Left lung (tissue), 10 donors: Measurements from ENCODE around the gene ACRBP. TPM values are rescaled to one million over a fixed set of nuclear protein-coding genes. Genes with fewer than 3 reads are reported as not detected.

ENCODE experiments used
- ATAC-seq: fragments of 200-7000 bp; cut with Tn5 transposase; one replicate; pipeline ENCODE4 v1.9.1; 2020; ENCODE audit warnings: moderate library complexity
- DNase-seq, 4 donors: peaks; one replicate each; pipeline ENCODE4 v3.0.0-alpha.2; 2013 to 2020
- H3K27ac ChIP-seq, 2 donors: fragments of 200-600 bp; sonication (generic) in 1 of 2; one replicate each; pipeline versions ENCODE4 v1.5.0 to v1.8.0; 2020 to 2021
- H3K27me3 ChIP-seq, 2 donors: fragments of 200-600 bp; sonication (generic) in 1 of 2; one replicate each; pipeline versions ENCODE4 v1.5.0 to v1.8.0; 2020 to 2021
- H3K36me3 ChIP-seq, 2 donors: fragments of 200-600 bp; sonication (generic) in 1 of 2; one replicate each; pipeline versions ENCODE4 v1.5.0 to v1.8.0; 2020 to 2021
- H3K4me1 ChIP-seq, 2 donors: fragments of 200-600 bp; one replicate each; pipeline ENCODE4 v1.8.0; 2021
- H3K4me3 ChIP-seq, 2 donors: fragments of 200-600 bp; sonication (generic) in 1 of 2; one replicate each; pipeline versions ENCODE4 v1.5.0 to v1.8.0; 2020 to 2021; ENCODE audit warnings: mild to moderate bottlenecking in 1 of 2
- H3K9me3 ChIP-seq, 2 donors: fragments of 200-600 bp; sonication (generic) in 1 of 2; one replicate each; pipeline versions ENCODE4 v1.5.0 to v1.8.0; 2020 to 2021
- intact Hi-C, 2 donors: fragments of 100-400 bp; cut with DNase I; formaldehyde crosslinking; loops; one replicate each; pipeline versions ENCODE4 v1.11.2 to v1.14.2; 2022
- polyA plus RNA-seq, 6 donors: library from polyadenylated mRNA; unstranded; fragments of 120-200 nt; gene quantifications; one replicate each; pipeline ENCODE4 v1.2.1, GENCODE V29; 2013; ENCODE audit not compliant: insufficient read length in 6 of 6
- total RNA-seq, 2 donors: library from RNA; stranded (reverse); fragmentation: NEBNext Ultra II Directional; extraction: Animal tissue kit (Norgen Biotek cat#: 25700); gene quantifications; one replicate each; pipeline ENCODE4 v1.2.1, GENCODE V29; 2021
- TF ChIP-seq, protein P1 (sequence below), 2 donors: fragments of 200-600 bp; sonication (generic) in 1 of 2; IDR thresholded peaks; one replicate each; pipeline versions ENCODE4 v1.5.0 to v1.8.0; 2021; ENCODE audit warnings: antibody characterized with exemption in 2 of 2
- donor health status: DM: no; HTN: yes; CAD: no.
- donor health status: DM: no; HTN: no; CAD: no.

The ACRBP gene
- total and polyA plus RNA-seq, 8 donors = 4.9 to 8.2 (median 6.4) TPM

DNA sequence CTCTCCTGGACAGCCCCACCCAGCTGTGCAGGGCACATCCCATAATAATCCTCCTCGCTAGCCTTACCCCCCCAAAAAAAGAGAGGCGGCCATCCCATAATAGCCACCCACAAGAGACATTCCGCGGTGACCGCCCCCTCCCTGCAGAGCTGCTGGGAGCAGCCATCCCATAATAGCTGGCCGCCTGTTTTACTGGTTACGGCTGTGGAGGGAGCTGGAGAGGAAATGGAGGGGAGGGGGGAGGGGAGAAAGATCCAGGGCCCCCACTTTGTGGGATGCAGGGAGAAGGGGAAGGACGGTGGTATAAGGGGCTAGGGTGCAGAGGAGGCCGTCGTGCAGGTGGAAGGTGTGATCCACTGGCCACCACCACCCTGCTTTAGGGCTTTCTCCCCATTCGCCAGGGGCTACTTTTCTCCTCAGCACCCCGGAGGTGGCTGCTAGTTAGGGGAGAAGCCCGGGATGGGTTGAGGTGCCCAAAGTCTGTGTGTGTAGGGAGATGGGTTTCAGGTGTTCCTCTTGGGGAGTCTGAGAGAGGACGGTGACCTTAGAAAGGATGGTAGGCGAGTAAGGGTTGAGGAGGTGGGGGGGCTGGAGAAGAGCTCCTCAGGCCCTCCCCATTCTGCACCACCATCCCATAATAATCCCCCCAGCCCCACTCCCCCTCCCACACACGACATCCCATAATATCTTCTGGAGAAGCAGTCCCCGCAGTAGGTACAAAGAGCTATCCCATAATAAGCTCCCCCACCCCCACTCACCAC is 34.0 kb downstream of the ACRBP start:
- H3K4me1 ChIP-seq = peaks cover 9 to 29% of the 10 kb centered on the region in 2 donors
- H3K9me3 ChIP-seq = no peaks in the 10 kb centered on the region
- TF ChIP-seq, protein P1, sequence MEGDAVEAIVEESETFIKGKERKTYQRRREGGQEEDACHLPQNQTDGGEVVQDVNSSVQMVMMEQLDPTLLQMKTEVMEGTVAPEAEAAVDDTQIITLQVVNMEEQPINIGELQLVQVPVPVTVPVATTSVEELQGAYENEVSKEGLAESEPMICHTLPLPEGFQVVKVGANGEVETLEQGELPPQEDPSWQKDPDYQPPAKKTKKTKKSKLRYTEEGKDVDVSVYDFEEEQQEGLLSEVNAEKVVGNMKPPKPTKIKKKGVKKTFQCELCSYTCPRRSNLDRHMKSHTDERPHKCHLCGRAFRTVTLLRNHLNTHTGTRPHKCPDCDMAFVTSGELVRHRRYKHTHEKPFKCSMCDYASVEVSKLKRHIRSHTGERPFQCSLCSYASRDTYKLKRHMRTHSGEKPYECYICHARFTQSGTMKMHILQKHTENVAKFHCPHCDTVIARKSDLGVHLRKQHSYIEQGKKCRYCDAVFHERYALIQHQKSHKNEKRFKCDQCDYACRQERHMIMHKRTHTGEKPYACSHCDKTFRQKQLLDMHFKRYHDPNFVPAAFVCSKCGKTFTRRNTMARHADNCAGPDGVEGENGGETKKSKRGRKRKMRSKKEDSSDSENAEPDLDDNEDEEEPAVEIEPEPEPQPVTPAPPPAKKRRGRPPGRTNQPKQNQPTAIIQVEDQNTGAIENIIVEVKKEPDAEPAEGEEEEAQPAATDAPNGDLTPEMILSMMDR (IDR thresholded peaks at IDR 0.05) = no peak
- H3K27me3 ChIP-seq = no peaks in the 10 kb centered on the region
- peak; percentile 48 for ATAC-seq
- intact Hi-C loops = loop anchor here in 1 of 2 donors (10.0 kb wide), 1 partner anchor 82 kb away; no protein-coding TSS in a partner anchor
- H3K36me3 ChIP-seq = no peaks in the 10 kb centered on the region
- peak; percentile 81 to 92 (median 85) for DNase-seq
- H3K4me3 ChIP-seq = no peak overlapping the region
- H3K27ac ChIP-seq = peak overlapping the region; percentile 71 to 83

DNA sequence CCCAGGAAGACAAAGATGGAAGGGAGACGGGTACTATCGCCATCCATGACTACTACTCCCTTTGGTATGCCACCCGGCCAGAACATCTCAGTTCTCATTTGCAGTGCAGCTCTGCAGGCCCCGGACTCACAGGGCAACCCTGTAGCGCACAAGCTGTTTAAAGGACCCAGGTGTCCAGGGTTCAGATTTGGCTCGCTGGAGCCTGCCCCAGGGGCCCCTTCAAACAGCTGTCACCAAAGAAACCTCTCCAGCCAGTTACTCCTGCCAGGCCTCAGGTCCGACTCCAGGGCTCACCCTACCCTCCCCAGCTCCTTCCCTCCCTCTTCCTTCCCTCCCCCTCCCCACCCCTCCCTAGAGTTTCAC is 34.6 kb downstream of the ACRBP start:
- H3K27me3 ChIP-seq = no peaks in the 10 kb centered on the region
- intact Hi-C loops = loop anchor here in 1 of 2 donors (10.0 kb wide), 1 partner anchor 82 kb away; no protein-coding TSS in a partner anchor
- no peak for DNase-seq
- H3K36me3 ChIP-seq = no peaks in the 10 kb centered on the region
- H3K27ac ChIP-seq = peak overlapping the region; percentile 71 to 83
- TF ChIP-seq, protein P1 (IDR thresholded peaks at IDR 0.05) = no peak
- ATAC-seq = no peak
- no peaks in the 10 kb centered on the region for H3K9me3 ChIP-seq
- no peak overlapping the region for H3K4me3 ChIP-seq
- peaks cover 9 to 28% of the 10 kb centered on the region in 2 donors for H3K4me1 ChIP-seq

DNA sequence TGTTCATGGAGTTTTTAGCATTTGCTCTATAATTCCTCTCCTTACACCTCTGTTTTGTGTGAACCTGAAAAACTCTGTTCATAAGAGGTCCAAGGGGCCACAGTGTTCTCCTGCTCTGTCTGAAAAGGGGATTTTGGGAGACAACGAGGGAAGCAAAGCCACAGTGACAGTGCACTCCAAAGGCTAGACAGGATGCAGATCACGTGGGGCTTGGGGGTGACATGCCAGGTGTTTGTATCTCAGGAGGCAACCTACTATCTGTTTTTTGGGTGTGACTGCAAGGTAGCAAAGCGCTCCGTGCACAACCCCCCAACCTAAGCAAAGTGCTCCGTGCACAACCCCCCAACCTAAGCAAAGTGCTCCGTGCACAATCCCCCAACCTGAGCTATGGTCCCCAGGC is 35.0 kb downstream of the ACRBP start:
- no peaks in the 10 kb centered on the region for H3K9me3 ChIP-seq
- H3K4me1 ChIP-seq = peaks cover 9 to 28% of the 10 kb centered on the region in 2 donors
- intact Hi-C loops = loop anchor here in 1 of 2 donors (10.0 kb wide), 1 partner anchor 83 kb away; no protein-coding TSS in a partner anchor
- no peaks in the 10 kb centered on the region for H3K27me3 ChIP-seq
- DNase-seq (no peak), ATAC-seq (no peak)
- no peak overlapping the region for H3K4me3 ChIP-seq
- no peaks in the 10 kb centered on the region for H3K36me3 ChIP-seq
- TF ChIP-seq, protein P1 (IDR thresholded peaks at IDR 0.05) = no peak
- H3K27ac ChIP-seq = peak overlapping the region; percentile 71 to 83

DNA sequence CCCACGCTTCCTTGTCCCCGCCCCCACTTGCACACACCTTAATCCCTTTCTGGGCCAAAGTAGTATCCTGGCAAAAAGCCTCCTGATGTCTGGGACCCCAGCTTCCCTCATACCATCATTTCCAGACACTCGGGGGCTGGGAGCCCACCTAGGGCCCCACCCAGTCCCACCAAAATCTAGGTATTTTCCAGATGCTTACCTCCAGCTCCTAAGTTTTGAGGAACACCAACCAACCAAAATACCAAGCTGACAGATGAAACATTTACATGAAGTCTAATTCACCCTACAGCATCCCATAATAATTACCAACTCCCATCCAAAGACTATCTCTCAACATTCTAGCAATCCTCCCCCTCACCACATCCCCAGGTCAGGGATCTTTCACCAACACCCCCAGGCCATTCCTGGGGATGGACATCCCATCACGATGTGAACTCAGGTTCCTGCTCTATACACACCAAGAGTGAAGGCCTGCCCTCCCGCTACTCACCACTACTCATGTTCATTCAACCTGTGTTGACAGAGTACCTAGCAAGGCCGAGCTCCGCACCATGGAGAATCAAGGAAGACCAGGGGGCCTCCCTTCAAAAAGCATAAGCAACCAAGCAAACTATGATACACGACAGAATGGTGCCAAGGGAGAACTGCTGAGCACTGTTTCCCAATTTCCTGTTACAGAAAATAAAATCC is 38.5 kb downstream of the ACRBP start:
- H3K4me1 ChIP-seq = peaks cover 31 to 47% of the 10 kb centered on the region in 2 donors
- intact Hi-C loops = no loop called here
- no peaks in the 10 kb centered on the region for H3K36me3 ChIP-seq
- peak in 1 of 4 donors; percentile 52 for DNase-seq
- no peaks in the 10 kb centered on the region for H3K9me3 ChIP-seq
- H3K4me3 ChIP-seq = no peak overlapping the region
- TF ChIP-seq, protein P1 (IDR thresholded peaks at IDR 0.05) = no peak
- ATAC-seq = no peak
- no peaks in the 10 kb centered on the region for H3K27me3 ChIP-seq
- peak overlapping the region; percentile 55 to 61 for H3K27ac ChIP-seq
